Keratinocyte (primary cell): ENCODE results near the gene CYB561A3. TPM values are rescaled to one million over a fixed set of nuclear protein-coding genes. Genes with fewer than 3 reads are reported as not detected.
A peak's percentile ranks its signal among the peaks of the same experiment; 100 is the strongest.

ENCODE experiments used
- DNase-seq: peaks from one replicate; pipeline ENCODE4 v3.0.0-alpha.2; 2011; ENCODE audit warnings: low read depth, missing footprints, low spot score
- FAIRE-seq: peaks from 2 replicates; lab custom pipeline; 2011; peaks lifted over from hg19 to GRCh38; lab: Jason Lieb, UNC
- H2AFZ ChIP-seq: 2 replicates; pipeline ENCODE4 v1.6.0; 2012; ENCODE audit warnings: low read length, control low read depth, inconsistent platforms; ENCODE audit not compliant: control insufficient read depth
- H3K27ac ChIP-seq: 2 replicates; pipeline ENCODE4 v1.5.1; 2011; ENCODE audit warnings: low read length; ENCODE audit not compliant: control insufficient read depth, insufficient read depth
- H3K27me3 ChIP-seq: 3 replicates; pipeline ENCODE4 v1.6.0; 2011; ENCODE audit warnings: low read length; ENCODE audit not compliant: control insufficient read depth, insufficient read depth; ENCODE audit errors: extremely low read depth
- H3K36me3 ChIP-seq, 2 experiments: 2 replicates in 1 of 2; 3 replicates in 1 of 2; pipeline ENCODE4 v1.5.1; 2011; ENCODE audit warnings: low read length in 2 of 2, mild to moderate bottlenecking in 1 of 2; ENCODE audit not compliant: control insufficient read depth in 2 of 2, insufficient read depth in 2 of 2; ENCODE audit errors: extremely low read depth in 1 of 2
- H3K4me1 ChIP-seq: 3 replicates; pipeline ENCODE4 v1.5.1; 2011; ENCODE audit warnings: low read length; ENCODE audit not compliant: control insufficient read depth, insufficient read depth; ENCODE audit errors: extremely low read depth
- H3K4me2 ChIP-seq: 3 replicates; pipeline ENCODE4 v1.6.0; 2011; ENCODE audit warnings: low read depth, low read length; ENCODE audit not compliant: control insufficient read depth, insufficient read depth; ENCODE audit errors: extremely low read depth
- H3K4me3 ChIP-seq, 3 experiments: fragments of 200-600 bp in 1 of 3; sonication (generic) in 1 of 3; 2 replicates in 2 of 3; 3 replicates in 1 of 3; pipeline ENCODE4 v1.5.1; 2011 to 2016; ENCODE audit warnings: low read length in 3 of 3, mild to moderate bottlenecking in 3 of 3, control low read depth in 2 of 3, inconsistent platforms in 1 of 3, low read depth in 1 of 3, mixed read lengths in 1 of 3, mixed run types in 1 of 3, moderate library complexity in 1 of 3; ENCODE audit not compliant: control insufficient read depth in 2 of 3, insufficient read depth in 2 of 3; ENCODE audit errors: extremely low read depth in 1 of 3
- H3K79me2 ChIP-seq: 2 replicates; pipeline ENCODE4 v1.6.0; 2012; ENCODE audit warnings: low read length; ENCODE audit not compliant: control insufficient read depth, insufficient read depth
- H3K9ac ChIP-seq: 3 replicates; pipeline ENCODE4 v1.6.0; 2011; ENCODE audit warnings: low read length; ENCODE audit not compliant: control insufficient read depth, insufficient read depth; ENCODE audit errors: extremely low read depth
- H3K9me1 ChIP-seq: 3 replicates; pipeline ENCODE4 v1.6.0; 2011; ENCODE audit warnings: low read length; ENCODE audit not compliant: control insufficient read depth, insufficient read depth; ENCODE audit errors: extremely low read depth
- H3K9me3 ChIP-seq: 2 replicates; pipeline ENCODE4 v1.5.1; 2012; ENCODE audit warnings: low read depth, low read length; ENCODE audit not compliant: control insufficient read depth
- H4K20me1 ChIP-seq: 3 replicates; pipeline ENCODE4 v1.6.0; 2011; ENCODE audit warnings: low read length; ENCODE audit not compliant: control insufficient read depth, insufficient read depth; ENCODE audit errors: extremely low read depth
- EZH2 ChIP-seq: IDR thresholded peaks from one replicate; pipeline ENCODE4 v1.6.1; 2012; ENCODE audit warnings: inconsistent platforms, mild to moderate bottlenecking, low read length, moderate library complexity
- dilution Hi-C: fragments of 300-500 bp; cut with MboI; formaldehyde crosslinking; loops from one replicate; pipeline ENCODE4 v1.7.0; 2020; ENCODE audit warnings: low sequenced_read_pairs; ENCODE audit not compliant: extremely low pct_ligation_motif_present
- polyA plus RNA-seq, 5 experiments: library from polyadenylated mRNA; depleted of rRNA in 3 of 5; stranded (reverse) in 3 of 5; stranded (forward) in 1 of 5; unstranded in 1 of 5; fragments of >200 nt; gene quantifications; 1 replicate in 1 of 5; 2 replicates in 3 of 5; 3 replicates in 1 of 5; pipeline versions ENCODE4 v1.2.1 to v1.2.3, GENCODE V29; 2011 to 2012; ENCODE audit warnings: missing spikeins in 2 of 5, low read depth in 1 of 5, low replicate concordance in 1 of 5
- TF ChIP-seq, protein P1 (sequence below), 3 experiments: IDR thresholded peaks in 1 of 3; conservative IDR thresholded peaks in 1 of 3; optimal IDR thresholded peaks in 1 of 3; 2 replicates in 2 of 3; 3 replicates in 1 of 3; pipeline versions ENCODE3 to v1.5.1; 2011; ENCODE audit warnings: low read length in 3 of 3, mild to moderate bottlenecking in 3 of 3, moderate library complexity in 2 of 3, control low read depth in 1 of 3, inconsistent platforms in 1 of 3; ENCODE audit not compliant: insufficient read depth in 2 of 3; ENCODE audit errors: extremely low read depth in 1 of 3

Gene CYB561A3
- polyA plus RNA-seq, 1 donor (not counting 4 experiments of a cell fraction or from before 2014, with no cell fraction given) = 42.3 TPM

DNA sequence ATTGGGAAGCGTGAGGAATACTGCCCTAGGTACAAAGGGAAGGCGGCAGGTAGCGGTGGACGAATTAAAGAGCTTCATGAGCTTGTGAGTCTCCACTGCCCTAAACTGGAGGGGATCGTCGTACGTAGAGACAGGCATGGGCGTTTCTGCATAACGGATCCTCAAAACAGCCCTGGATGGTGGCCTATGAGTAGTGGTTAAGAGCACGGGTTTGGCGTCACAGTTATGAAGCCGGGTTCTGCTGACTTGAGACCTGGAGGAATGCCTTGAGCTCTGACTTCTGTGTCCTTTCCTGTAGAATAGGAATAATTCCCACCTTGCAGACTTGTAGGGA lies 827 bp upstream of the CYB561A3 start:
- peak overlapping the region; percentile 56 to 71 (median 70) for H3K4me3 ChIP-seq
- FAIRE-seq = no peak
- no peaks in the 10 kb centered on the region for H4K20me1 ChIP-seq
- H2AFZ ChIP-seq = peak overlapping the region; percentile 32
- no peak for DNase-seq
- dilution Hi-C loops = no loop called here
- H3K9ac ChIP-seq = peak overlapping the region; percentile 98
- peak overlapping the region; percentile 84 for H3K27ac ChIP-seq
- H3K4me2 ChIP-seq = peak overlapping the region; percentile 88
- H3K36me3 ChIP-seq = peaks cover 20 to 28% of the 10 kb centered on the region in 2 experiments
- peaks cover 17% of the 10 kb centered on the region for H3K4me1 ChIP-seq
- no peaks in the 10 kb centered on the region for H3K9me1 ChIP-seq
- H3K79me2 ChIP-seq = peaks cover 36% of the 10 kb centered on the region
- H3K9me3 ChIP-seq = no peaks in the 10 kb centered on the region
- TF ChIP-seq, protein P1, sequence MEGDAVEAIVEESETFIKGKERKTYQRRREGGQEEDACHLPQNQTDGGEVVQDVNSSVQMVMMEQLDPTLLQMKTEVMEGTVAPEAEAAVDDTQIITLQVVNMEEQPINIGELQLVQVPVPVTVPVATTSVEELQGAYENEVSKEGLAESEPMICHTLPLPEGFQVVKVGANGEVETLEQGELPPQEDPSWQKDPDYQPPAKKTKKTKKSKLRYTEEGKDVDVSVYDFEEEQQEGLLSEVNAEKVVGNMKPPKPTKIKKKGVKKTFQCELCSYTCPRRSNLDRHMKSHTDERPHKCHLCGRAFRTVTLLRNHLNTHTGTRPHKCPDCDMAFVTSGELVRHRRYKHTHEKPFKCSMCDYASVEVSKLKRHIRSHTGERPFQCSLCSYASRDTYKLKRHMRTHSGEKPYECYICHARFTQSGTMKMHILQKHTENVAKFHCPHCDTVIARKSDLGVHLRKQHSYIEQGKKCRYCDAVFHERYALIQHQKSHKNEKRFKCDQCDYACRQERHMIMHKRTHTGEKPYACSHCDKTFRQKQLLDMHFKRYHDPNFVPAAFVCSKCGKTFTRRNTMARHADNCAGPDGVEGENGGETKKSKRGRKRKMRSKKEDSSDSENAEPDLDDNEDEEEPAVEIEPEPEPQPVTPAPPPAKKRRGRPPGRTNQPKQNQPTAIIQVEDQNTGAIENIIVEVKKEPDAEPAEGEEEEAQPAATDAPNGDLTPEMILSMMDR (optimal IDR thresholded peaks at IDR 0.05 in 1 of 3, IDR thresholded peaks at IDR 0.05 in 1 of 3, conservative IDR thresholded peaks at IDR 0.05 in 1 of 3; ENCODE audit: extremely low read depth in 1 of 3, insufficient read depth in 2 of 3, low read length in 3 of 3) = no peak
- TF ChIP-seq EZH2 = no peak
- no peaks in the 10 kb centered on the region for H3K27me3 ChIP-seq

DNA sequence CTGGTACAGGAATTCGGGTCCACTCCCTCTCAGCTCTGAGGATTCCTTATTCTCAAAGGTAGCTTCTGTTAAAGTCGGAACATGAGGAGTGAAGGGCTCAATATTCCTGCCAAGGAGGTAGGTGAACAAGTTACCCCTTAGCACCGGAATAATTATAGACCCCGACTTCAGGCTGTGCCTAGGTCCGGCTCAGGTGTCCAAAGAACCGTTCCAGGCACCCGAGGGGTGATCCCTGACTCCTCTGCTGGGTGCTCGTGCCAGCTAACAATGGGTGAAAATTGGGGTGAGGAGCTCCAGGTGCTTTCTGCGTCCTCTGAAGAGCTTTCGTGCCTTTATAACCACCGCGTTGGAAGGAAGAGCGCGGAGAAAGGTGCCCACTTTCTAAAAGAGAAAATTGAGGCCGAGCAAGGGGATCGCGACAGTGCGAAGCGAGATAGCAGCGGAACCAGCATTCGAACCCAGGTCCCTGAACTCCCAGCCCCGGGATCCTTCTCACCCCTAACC lies 393 bp downstream of the CYB561A3 start:
- TF ChIP-seq, protein P1 (optimal IDR thresholded peaks at IDR 0.05 in 1 of 3, IDR thresholded peaks at IDR 0.05 in 1 of 3, conservative IDR thresholded peaks at IDR 0.05 in 1 of 3; ENCODE audit: extremely low read depth in 1 of 3, insufficient read depth in 2 of 3, low read length in 3 of 3) = no peak
- no peak for TF ChIP-seq EZH2
- Histone ChIP-seq H3K9me3 (no peaks in the 10 kb centered on the region), H4K20me1 (no peaks in the 10 kb centered on the region), H3K4me1 (peaks cover 17% of the 10 kb centered on the region), H2AFZ (peak overlapping the region; percentile 100), H3K36me3 (peaks cover 14 to 23% of the 10 kb centered on the region in 2 experiments), H3K79me2 (peaks cover 36% of the 10 kb centered on the region), H3K4me3 (peak overlapping the region; percentile 56 to 71 (median 70)), H3K9ac (peak overlapping the region; percentile 98), H3K27me3 (no peaks in the 10 kb centered on the region), H3K4me2 (peak overlapping the region; percentile 88), H3K9me1 (no peaks in the 10 kb centered on the region), H3K27ac (peak overlapping the region; percentile 84)
- dilution Hi-C loops = no loop called here
- DNase-seq (no peak), FAIRE-seq (no peak)
